Esophagus muscularis mucosa (tissue), 4 donors: Measurements from ENCODE around the gene CTTNBP2NL. TPM values are rescaled to one million over a fixed set of nuclear protein-coding genes. Genes with fewer than 3 reads are reported as not detected.

Experiments
- DNase-seq: peaks from one replicate; pipeline ENCODE4 v3.0.0-alpha.2; 2017; ENCODE audit errors: extremely low spot score
- H3K27ac ChIP-seq, 4 donors: fragments of 200-600 bp; sonication (generic); replicated peaks in 1 of 4; 1 replicate in 3 of 4; 2 replicates in 1 of 4; pipeline ENCODE4 v1.5.1; 2016 to 2019; ENCODE audit warnings: mild to moderate bottlenecking in 1 of 4
- H3K27me3 ChIP-seq, 4 donors: fragments of 200-600 bp; sonication (generic); one replicate each; pipeline versions ENCODE4 v1.5.1 to v1.6.0; 2016 to 2019
- H3K36me3 ChIP-seq, 4 donors: fragments of 200-600 bp; sonication (generic); one replicate each; pipeline ENCODE4 v1.5.1; 2016 to 2019
- H3K4me1 ChIP-seq, 4 donors: fragments of 200-600 bp; sonication (generic); one replicate each; pipeline ENCODE4 v1.5.1; 2016 to 2019
- H3K4me3 ChIP-seq, 4 donors: fragments of 200-600 bp; sonication (generic); 1 replicate in 2 of 4; 2 replicates in 2 of 4; pipeline ENCODE4 v1.5.1; 2016 to 2019; ENCODE audit warnings: mild to moderate bottlenecking in 4 of 4, moderate library complexity in 1 of 4
- H3K9me3 ChIP-seq, 4 donors: fragments of 200-600 bp; sonication (generic); 1 replicate in 3 of 4; 2 replicates in 1 of 4; pipeline ENCODE4 v1.5.1; 2016 to 2019
- EP300 ChIP-seq: sonication (generic); formaldehyde crosslinking; IDR thresholded peaks from one replicate; pipeline ENCODE4 v1.6.1; 2017; ENCODE audit warnings: antibody characterized with exemption
- POLR2A ChIP-seq: fragments of 450-650 bp; IDR thresholded peaks from one replicate; pipeline ENCODE4 v1.6.1; 2017; ENCODE audit warnings: antibody characterized with exemption, moderate library complexity, mild to moderate bottlenecking, low read depth
- POLR2AphosphoS5 ChIP-seq, 2 donors: sonication (generic); formaldehyde crosslinking; IDR thresholded peaks; one replicate each; pipeline ENCODE4 v1.6.1; 2017; ENCODE audit warnings: antibody characterized with exemption in 2 of 2
- WGBS: methylation state at CpG from one replicate; pipeline ENCODE4 v1.1.5; 2018; 5-methylcytosine and 5-hydroxymethylcytosine counted together
- intact Hi-C: fragments of 100-400 bp; cut with DNase I; formaldehyde crosslinking; loops from one replicate; pipeline ENCODE4 v1.15.1; 2023
- total RNA-seq, 4 donors: library from RNA; depleted of rRNA; stranded (reverse); fragments of >200 nt; gene quantifications; one replicate each; pipeline versions ENCODE4 v1.1.0 to v1.2.1, GENCODE V29; 2016
- TF ChIP-seq, protein P1 (sequence below), 3 experiments: fragments of 200-600 bp in 2 of 3; fragments of 450-650 bp in 1 of 3; sonication (generic) in 2 of 3; IDR thresholded peaks; one replicate each; pipeline ENCODE4 v1.5.1; 2017 to 2019; ENCODE audit warnings: antibody characterized with exemption in 3 of 3, mild to moderate bottlenecking in 2 of 3, moderate library complexity in 1 of 3

The CTTNBP2NL gene
- total RNA-seq, 4 donors from 2014 or later: 16.2 to 26.9 (median 19.0) TPM

DNA sequence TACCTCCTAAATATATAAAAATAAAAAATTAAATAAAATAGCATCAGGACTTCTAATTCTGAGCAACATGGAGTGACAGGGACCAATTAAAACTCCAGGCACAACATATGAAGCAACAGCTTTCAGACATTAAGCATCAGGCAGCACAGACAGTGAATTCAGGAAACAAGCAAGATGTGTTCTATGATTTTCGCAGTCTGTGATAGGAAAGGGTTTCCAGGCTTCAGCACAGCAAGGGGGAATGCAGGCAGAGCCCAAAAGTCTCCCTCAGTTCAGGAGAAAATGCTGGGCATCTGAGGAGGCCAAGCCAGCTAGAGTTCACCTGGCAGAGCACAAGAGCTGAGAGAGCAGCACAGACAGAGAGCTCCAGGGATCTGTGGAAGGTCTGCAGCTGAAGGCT is 22.2 kb upstream of the CTTNBP2NL start:
- Histone ChIP-seq H3K36me3 (no peaks in the 10 kb centered on the region), H3K9me3 (no peaks in the 10 kb centered on the region), H3K4me3 (no peak overlapping the region), H3K4me1 (peaks cover 5 to 6% (median 5%) of the 10 kb centered on the region in 4 donors), H3K27me3 (peaks cover 0 to 6% (median 0%) of the 10 kb centered on the region in 4 donors), H3K27ac (no peak overlapping the region)
- TF ChIP-seq POLR2AphosphoS5 (IDR thresholded peaks at IDR 0.05) (no peak), POLR2A (no peak), EP300 (no peak)
- TF ChIP-seq, protein P1, sequence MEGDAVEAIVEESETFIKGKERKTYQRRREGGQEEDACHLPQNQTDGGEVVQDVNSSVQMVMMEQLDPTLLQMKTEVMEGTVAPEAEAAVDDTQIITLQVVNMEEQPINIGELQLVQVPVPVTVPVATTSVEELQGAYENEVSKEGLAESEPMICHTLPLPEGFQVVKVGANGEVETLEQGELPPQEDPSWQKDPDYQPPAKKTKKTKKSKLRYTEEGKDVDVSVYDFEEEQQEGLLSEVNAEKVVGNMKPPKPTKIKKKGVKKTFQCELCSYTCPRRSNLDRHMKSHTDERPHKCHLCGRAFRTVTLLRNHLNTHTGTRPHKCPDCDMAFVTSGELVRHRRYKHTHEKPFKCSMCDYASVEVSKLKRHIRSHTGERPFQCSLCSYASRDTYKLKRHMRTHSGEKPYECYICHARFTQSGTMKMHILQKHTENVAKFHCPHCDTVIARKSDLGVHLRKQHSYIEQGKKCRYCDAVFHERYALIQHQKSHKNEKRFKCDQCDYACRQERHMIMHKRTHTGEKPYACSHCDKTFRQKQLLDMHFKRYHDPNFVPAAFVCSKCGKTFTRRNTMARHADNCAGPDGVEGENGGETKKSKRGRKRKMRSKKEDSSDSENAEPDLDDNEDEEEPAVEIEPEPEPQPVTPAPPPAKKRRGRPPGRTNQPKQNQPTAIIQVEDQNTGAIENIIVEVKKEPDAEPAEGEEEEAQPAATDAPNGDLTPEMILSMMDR (IDR thresholded peaks at IDR 0.05): no peak
- WGBS: 69% methylated on average over 1 of the region's 1 CpG
- intact Hi-C loops: no loop called here
- no peak for DNase-seq

DNA sequence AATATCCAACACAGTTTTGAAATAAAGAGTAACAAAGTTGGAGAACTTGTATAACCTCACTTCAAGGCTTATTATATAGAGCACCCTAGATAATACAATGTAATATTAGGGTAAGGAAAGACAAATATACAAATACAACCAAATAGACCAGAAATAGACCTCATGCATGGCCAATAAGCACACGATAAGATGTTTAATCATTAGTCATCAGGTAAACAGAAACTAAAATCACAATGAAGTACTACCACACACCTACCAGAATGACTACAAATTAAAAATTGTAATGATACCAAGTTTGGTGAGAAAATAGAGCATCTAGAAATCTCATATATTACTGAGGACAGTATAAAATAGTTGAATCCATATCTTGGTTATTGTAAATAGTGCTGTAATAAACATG is 20.3 kb upstream of the CTTNBP2NL start:
- no peaks in the 10 kb centered on the region for H3K9me3 ChIP-seq
- intact Hi-C loops: no loop called here

DNA sequence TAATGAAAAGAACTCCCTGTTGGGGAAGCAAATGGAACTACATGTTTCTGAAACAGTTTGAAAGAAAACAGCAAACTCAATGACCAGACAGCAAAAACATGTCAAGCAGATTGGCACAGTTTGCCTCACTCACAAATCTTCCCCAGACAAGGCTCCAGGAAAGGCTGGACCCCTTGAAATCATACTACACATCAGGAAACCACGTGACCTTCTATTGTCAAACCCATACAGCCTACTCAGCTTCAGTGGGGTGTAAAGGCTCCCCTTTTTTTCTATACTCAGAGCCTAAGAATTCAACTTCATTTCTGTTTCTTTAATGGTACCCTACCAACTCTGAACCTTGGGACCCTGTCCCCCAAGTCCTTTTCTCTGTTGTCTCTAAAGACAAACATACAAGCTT is 15.7 kb upstream of the CTTNBP2NL start:
- no peak overlapping the region for H3K27ac ChIP-seq
- intact Hi-C loops: no loop called here
- TF ChIP-seq EP300 (no peak), POLR2A (no peak), POLR2AphosphoS5 (IDR thresholded peaks at IDR 0.05) (no peak)
- TF ChIP-seq, protein P1 (IDR thresholded peaks at IDR 0.05): no peak
- no peaks in the 10 kb centered on the region for H3K27me3 ChIP-seq
- H3K4me3 ChIP-seq: no peak overlapping the region
- H3K4me1 ChIP-seq: no peaks in the 10 kb centered on the region
- DNase-seq: no peak
- H3K9me3 ChIP-seq: no peaks in the 10 kb centered on the region
- H3K36me3 ChIP-seq: no peaks in the 10 kb centered on the region
- 77% methylated on average over 1 of the region's 1 CpG for WGBS

More for the DNA sequence above, 20.3 kb upstream of the CTTNBP2NL start:
- 55% methylated on average over 1 of the region's 1 CpG for WGBS
- DNase-seq: no peak
- Histone ChIP-seq H3K4me3 (no peak overlapping the region), H3K4me1 (no peaks in the 10 kb centered on the region), H3K36me3 (no peaks in the 10 kb centered on the region), H3K27me3 (peaks cover 0 to 6% (median 0%) of the 10 kb centered on the region in 4 donors), H3K27ac (no peak overlapping the region)
- TF ChIP-seq, protein P1 (IDR thresholded peaks at IDR 0.05): no peak
- TF ChIP-seq POLR2A (no peak), EP300 (no peak), POLR2AphosphoS5 (IDR thresholded peaks at IDR 0.05) (no peak)

DNA sequence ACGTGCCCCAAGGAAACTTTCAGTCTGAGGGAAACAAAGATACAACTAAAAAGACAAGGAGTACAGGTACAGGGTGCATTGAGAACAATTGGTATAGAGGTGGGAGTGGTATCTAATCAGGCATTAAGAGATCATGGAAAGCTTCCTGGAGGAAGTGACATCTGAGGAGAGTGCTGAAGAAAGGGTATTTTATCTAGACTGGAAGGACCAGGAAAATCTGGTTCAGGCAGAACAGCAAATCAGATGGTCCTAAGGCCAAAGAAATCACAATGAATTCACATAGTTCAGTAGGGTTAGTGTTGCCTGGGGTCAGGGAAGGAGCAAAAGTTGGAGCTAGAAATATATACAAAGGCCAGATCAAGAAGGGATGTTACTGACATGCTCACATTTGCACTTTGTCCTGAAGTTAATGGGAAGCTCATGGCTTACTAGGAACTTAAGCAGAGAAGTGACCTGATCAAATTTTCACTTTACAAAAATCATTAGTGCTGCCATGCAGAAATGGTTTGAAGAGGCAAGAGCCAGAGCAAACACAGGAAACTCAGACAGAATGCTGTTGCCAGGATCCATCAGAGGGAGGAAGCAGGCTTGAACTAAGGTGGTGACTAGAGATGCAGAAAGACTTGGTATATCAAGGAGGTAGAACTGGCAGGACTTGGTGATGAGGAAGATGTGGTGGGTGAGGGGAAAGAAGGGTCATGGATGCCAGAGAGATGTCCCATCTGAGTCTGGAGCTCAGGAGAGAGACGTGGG is 14.5 kb upstream of the CTTNBP2NL start:
- Histone ChIP-seq H3K27me3 (no peaks in the 10 kb centered on the region), H3K4me1 (no peaks in the 10 kb centered on the region), H3K27ac (no peak overlapping the region), H3K9me3 (no peaks in the 10 kb centered on the region), H3K4me3 (no peak overlapping the region), H3K36me3 (no peaks in the 10 kb centered on the region)
- 90% methylated on average over 2 of the region's 2 CpGs for WGBS
- DNase-seq: no peak
- intact Hi-C loops: no loop called here
- TF ChIP-seq, protein P1 (IDR thresholded peaks at IDR 0.05): no peak
- no peak for TF ChIP-seq EP300
- no peak for TF ChIP-seq POLR2A
- TF ChIP-seq POLR2AphosphoS5 (IDR thresholded peaks at IDR 0.05): no peak
